Measurements from ENCODE around the gene CORIN.
"Not testable (repeated sequence)": the region's sequence is repeated elsewhere in the genome, so short reads cannot be mapped to it uniquely, and the experiment has no call there.

The CORIN gene

DNA sequence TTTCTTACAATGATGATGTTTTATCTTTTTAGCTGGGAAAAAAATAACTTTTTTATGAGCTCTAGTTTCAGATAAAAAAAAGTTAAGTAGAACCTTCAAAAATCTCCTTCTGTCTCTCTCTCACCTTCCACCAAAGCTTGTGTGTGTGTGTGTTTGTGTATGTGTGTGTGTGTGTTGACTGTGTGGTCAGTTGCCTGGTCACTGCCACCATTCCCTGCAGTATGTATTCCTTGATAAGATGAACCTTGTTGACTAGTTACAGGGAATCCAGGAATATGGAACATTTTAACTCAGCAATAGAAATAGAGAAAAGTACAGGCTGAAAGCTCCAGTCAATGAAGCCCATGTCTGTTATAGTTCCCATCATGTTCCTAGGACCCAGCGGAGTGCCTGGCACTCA, 143.5 kb downstream of the CORIN start:
- DNase-seq (ENCODE audit: low read depth, low spot score): no peak

DNA sequence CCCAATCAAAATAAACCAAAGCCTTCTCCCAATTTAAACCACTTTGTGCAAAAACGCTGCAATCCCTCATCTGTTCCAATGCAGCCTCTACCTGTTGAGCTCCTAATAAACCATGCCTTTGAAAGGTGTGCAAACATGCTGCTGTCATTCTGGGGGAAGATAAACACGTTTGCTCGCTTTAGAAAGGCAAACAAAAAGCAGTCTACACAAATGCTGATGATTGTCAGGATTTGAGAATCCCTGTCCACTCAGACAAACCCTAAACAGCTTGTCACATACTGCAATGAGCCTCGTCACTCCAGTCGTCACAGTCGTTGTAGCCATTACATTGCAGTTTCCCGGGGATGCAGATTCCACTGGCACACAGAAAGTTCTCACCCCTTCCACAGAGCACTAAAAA, 145.2 kb downstream of the CORIN start:
- no peak for DNase-seq (ENCODE audit: low read depth, low spot score)

- not testable (repeated sequence) for DNase-seq (ENCODE audit: low read depth, low spot score)
Observed at GRCh38 chr4:47691757-47692383, 146.0 kb downstream of the CORIN start.

DNA sequence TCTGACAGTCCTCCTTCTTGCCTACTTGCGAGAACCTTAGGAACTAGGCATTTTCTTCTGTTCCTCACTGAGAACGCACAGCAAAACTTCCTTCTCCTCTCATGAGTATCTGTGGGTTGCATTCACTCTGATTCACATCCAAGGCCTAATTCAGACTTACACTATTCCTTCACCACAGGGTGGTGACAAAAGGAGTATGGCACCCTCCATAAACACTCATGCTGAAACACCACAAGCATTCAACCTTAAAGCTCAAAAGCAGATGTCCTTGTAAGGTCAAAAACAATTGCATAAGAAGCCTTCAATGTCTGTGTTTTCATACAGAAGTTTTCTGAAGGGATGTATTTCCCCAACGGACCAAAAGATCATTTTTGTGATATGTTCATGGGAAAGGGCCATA, 147.3 kb downstream of the CORIN start:
- DNase-seq (ENCODE audit: low read depth, low spot score): no peak

GRCh38 chr4:47686294-47686872, 151.5 kb downstream of the CORIN start:
- DNase-seq (ENCODE audit: low read depth, low spot score): peak; percentile 47

DNA sequence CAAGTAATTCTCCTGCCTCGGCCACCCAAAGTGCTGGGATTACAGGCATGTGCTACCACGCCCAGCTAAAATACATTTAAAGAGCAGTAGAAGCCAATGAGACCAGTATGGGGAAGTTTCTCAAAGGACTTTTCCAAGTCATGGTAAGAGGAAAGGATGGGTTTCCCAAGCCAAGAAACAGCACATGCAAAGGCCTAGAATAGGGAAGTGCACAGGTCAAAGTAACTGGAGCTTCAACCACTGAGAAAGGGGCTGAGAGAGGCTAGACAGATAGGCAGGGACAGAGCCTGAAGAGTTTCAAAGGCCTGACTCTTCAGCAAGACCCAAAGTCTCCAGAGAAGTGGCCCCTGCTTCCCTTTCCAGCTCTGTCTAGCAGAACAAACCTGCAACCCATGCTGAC, 162.1 kb downstream of the CORIN start:
- no peak for DNase-seq (ENCODE audit: low read depth, low spot score)

DNA sequence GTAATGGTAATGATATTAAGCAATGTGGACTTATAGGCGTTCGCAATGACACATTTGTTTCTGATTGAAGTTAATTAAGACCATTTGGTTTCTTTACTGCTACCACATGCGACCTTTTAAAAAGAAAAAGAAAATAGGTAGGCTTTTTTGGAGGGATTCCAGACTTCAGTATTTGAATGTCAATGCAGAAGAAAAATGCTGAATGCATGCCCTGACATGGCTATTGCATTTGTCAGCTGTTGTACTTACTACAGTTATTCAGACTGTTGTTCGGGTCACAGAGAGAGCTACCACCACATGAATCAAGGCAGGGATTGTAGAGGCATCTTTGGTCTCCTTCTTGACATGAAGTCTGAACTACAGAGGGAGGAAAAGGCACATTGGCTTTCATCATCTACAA, 163.7 kb downstream of the CORIN start:
- DNase-seq (ENCODE audit: low read depth, low spot score): peak; percentile 10

DNA sequence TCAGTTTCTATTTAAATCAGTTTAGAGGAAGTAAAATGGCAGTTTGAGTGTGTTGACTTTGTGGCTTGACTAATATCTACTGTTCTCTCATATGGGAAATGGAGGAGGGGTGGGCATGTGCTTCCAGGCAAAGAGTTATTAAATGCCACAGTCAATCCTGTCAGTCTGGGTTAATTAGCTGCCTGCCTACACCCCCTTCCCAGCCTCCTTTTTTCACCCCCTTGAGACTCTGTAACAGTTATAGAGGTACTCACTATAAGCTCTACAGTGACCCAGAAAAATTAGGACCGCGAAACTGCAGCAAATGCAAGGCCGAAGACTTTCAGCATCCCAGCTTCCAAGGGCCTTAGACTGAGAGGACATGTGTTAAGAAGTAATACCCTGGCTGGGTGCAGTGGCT, 165.2 kb downstream of the CORIN start:
- no peak for DNase-seq (ENCODE audit: low read depth, low spot score)

DNA sequence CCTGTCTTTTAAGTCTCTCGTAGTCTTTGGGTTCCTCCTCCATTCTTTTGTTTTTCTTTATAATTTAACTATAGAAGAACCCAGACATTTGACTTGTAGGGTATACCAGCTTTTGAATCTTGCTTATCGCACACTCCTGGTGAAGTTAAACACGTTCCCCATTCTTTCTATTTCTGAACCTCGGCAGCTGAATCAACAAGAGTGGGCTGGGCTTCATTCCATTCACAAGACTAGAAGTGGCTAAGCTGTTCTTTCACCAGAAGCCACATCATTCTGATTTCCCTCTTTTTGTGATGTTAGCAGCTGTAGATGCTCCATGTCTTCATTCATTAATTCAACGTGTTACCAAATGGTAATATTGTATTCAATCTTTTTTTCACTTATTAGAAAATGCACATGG, 167.9 kb downstream of the CORIN start:
- DNase-seq (ENCODE audit: low read depth, low spot score): no peak

GRCh38 chr4:47668810-47669408, 169.0 kb downstream of the CORIN start:
- peak; percentile 69 for DNase-seq (ENCODE audit: low read depth, low spot score)

- no peak for DNase-seq (ENCODE audit: low read depth, low spot score)
Observed at GRCh38 chr4:47668256-47668655, 169.6 kb downstream of the CORIN start.

GRCh38 chr4:47667552-47667951, 170.3 kb downstream of the CORIN start:
- no peak for DNase-seq (ENCODE audit: low read depth, low spot score)

DNA sequence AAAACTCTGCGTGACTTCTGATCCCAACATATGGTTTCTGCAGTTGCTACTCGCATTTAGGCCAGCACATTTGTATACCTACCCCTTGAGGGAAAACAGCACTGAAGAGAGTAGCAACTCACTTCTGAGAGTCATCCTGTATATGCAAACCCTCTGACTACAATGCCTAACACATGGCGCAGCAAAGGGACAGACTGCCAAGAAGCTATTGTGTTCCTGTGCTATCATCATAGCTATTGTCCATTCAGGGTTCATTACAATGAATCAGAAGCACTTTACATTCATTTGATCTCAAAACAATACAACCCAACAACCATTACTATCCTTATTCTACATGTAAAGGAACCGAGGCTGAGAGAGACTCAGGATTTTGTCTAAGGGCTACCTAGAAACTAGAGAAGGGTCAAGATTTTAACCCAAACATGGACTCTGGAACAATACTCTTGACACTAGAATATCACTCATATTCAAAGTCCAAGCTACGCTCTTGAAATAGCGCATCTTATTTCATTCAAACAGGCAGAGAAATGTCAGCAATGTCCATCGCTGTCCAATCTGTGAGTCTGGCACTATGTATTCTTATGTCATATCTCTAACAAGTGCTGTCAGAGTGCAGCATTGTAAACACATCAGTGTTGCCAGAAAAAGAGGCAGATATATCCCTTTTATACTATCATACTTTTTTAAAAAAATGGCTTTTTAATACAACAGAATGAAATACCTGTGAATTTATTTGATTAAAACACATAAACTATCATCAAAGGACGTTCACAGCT, 173.6 kb downstream of the CORIN start:
- DNase-seq (ENCODE audit: low read depth, low spot score): no peak

DNA sequence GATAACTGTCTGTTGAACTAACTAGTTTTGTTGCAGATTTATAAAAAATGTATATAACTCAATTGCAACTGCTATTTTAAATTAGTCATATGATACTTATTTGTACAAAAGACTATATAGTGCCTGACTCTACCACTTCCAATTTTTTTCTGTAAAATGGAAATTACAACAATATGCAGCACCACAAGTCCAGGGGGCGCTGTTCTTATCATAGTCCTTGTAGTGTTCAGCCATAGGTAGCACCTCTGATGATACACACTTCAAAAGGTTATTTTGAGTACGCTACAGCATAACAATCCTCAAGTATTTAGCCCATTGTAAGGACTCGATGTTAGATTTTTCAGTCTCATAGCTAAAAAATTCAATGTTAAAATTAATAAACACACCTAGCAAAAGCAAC, 174.9 kb downstream of the CORIN start:
- no peak for DNase-seq (ENCODE audit: low read depth, low spot score)

DNA sequence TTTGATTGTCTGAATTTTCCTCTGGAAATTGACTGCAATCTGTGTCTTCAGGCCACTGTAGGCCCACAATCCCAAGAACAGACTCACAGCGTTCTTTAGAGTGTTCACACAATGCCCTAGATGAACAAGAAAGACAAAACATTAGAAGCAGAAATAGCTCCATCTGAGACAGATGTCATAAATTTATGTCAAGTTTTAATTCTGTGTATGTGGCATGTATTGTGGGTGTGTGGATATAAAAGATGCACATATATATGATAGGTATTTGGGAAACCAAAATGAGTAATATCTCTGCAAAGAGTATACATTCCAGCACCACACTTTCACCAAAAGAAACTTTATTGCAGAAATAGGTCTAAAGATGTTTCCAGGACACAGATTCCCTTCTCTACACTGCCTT, 176.1 kb downstream of the CORIN start:
- no peak for DNase-seq (ENCODE audit: low read depth, low spot score)

DNA sequence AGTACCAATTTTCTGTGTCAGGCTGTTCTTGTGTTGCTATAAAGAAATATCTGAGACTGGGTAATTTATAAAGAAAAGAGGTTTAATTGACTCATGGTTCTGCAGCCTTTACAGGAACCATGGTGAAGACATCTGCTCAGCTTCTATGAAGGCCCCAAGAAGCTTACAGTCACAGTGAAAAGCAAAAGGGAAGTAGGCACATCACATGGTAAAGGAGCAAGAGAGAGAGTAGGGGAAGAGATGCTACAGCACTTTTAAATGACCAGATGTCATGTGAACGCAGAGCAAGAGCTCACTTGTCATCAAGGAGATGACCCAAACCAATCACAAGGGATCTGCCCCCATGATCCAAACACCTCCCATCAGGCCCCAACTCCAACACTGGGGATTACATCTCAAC, 178.5 kb downstream of the CORIN start:
- DNase-seq (ENCODE audit: low read depth, low spot score): no peak

GRCh38 chr4:47654972-47655693, 182.7 kb downstream of the CORIN start:
- DNase-seq (ENCODE audit: low read depth, low spot score): no peak

GRCh38 chr4:47652092-47652491, 185.8 kb downstream of the CORIN start:
- DNase-seq (ENCODE audit: low read depth, low spot score): no peak

DNA sequence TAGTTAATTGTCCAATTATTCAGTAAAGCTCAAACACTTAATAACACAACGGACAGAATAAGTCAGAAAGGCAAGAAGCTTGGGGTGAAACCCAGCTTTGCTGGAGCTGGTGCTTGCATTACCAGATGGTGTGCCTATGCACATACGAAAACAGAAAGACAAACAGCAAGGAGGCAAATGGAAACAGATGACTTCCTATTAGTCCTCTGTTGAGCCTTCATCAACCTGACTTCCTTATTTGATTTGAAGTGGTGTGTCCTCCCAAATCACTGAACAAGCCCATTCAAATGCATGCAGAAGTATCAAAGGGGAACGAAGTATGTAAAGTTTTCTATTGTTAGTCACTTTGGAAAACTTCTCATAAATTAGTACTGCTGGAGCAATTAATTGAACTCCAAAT, 186.6 kb downstream of the CORIN start:
- DNase-seq (ENCODE audit: low read depth, low spot score): no peak

DNA sequence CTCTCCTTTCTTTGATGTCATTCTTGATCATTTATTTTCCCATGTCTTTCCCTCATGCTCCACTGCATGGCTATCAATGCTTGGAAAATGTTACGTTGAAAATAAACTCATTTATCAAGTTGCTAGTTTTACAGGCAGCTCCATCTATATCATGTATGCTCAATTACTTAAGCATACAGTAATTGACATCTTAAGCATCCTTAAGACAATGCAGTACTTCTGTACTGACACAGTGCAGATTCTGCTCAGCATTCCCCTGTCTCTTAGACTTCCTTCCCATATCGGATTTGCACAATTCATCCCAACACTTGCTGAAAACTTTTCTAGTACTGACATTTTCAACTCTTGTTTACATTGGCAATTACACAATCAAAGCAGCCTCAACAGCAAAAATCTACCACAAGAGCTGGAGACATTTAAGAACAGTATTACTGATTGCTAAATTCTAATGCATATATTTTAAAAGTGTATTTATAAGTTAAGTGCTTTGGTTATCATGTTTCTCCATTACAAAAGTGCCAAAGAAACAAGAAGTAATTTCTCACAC, 187.2 kb downstream of the CORIN start:
- peak; percentile 30 for DNase-seq (ENCODE audit: low read depth, low spot score)

- no peak for DNase-seq (ENCODE audit: low read depth, low spot score)
Observed at GRCh38 chr4:47647544-47647943, 190.3 kb downstream of the CORIN start.

DNA sequence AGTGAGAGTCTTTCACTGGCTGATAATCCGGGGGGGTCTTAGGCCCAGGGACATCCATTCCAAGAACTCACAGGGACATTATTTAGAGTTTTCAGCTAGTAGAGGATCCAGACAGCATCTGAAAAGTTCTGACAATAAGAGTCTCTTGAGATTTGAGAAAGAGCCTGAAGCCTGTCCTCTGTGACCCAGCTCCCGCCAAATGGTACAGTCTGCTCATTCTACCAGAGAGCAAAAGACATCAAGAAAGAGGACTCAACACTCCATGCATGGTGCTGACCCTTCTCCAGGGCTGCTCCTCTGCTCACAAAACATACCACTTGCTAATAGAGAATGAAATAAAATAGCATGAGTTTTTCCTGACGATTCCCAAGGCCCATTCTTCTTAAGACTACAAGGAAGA, 190.8 kb downstream of the CORIN start:
- DNase-seq (ENCODE audit: low read depth, low spot score): no peak
